SK-N-MC (cell line): ENCODE measurements around the gene ARL3.

Experiments
- EZH2 ChIP-seq: fragments of 200-600 bp; sonication (generic); IDR thresholded peaks from one replicate; pipeline ENCODE4 v1.6.1; 2017; ENCODE audit warnings: antibody characterized with exemption
- POLR2AphosphoS5 ChIP-seq: IDR thresholded peaks from 2 replicates; pipeline ENCODE4 v1.6.1; 2012; ENCODE audit warnings: mild to moderate bottlenecking, low read depth, low read length, borderline replicate concordance

- no peak for TF ChIP-seq EZH2
- no peak for TF ChIP-seq POLR2AphosphoS5
Observed at GRCh38 chr10:102644646-102645387, 69.4 kb downstream of the ARL3 start.
